Ureter (tissue), 1 donor: ENCODE data around the gene TIMM21. TPM values are rescaled to one million over a fixed set of nuclear protein-coding genes. Genes with fewer than 3 reads are reported as not detected.

ENCODE experiments used
- DNase-seq: peaks from one replicate; pipeline ENCODE4 v3.0.0-alpha.2; 2020; ENCODE audit warnings: low spot score
- total RNA-seq: library from RNA; stranded (reverse); gene quantifications from one replicate; pipeline ENCODE4 v1.2.4, GENCODE V29; 2023
- donor health status: DM: yes; HTN: yes; CAD: no.

TIMM21 gene
- 36.0 TPM for total RNA-seq

- peak; percentile 96 for DNase-seq
These were observed at the start of gene TIMM21, which contains the start of gene FBXO15 for GRCh38 chr18:74147779-74148542. Gene TIMM21 (plus strand): TSS chr18:74148523. CDS start chr18:74148809, 286 bp downstream. Gene FBXO15 (minus strand): TSS chr18:74147834. CDS start chr18:74147785, 49 bp downstream.

- no peak for DNase-seq
These were observed 39.9 kb upstream of the TIMM21 start for GRCh38 chr18:74108460-74108859.

- DNase-seq = no peak
These were observed 38.2 kb upstream of the TIMM21 start for GRCh38 chr18:74110149-74110548.

GRCh38 chr18:74110976-74111375 is 37.3 kb upstream of the TIMM21 start:
- DNase-seq = no peak

GRCh38 chr18:74113711-74114110 is 34.6 kb upstream of the TIMM21 start:
- DNase-seq = no peak

GRCh38 chr18:74114116-74114515 is 34.2 kb upstream of the TIMM21 start:
- no peak for DNase-seq

- DNase-seq = no peak
These were observed 33.3 kb upstream of the TIMM21 start for GRCh38 chr18:74115046-74115445.

- DNase-seq = no peak
These were observed 31.4 kb upstream of the TIMM21 start for GRCh38 chr18:74116633-74117554.

GRCh38 chr18:74123200-74123599 is 25.1 kb upstream of the TIMM21 start:
- no peak for DNase-seq

GRCh38 chr18:74124642-74125041 is 23.7 kb upstream of the TIMM21 start:
- no peak for DNase-seq

GRCh38 chr18:74126684-74127655 is 21.4 kb upstream of the TIMM21 start:
- no peak for DNase-seq

GRCh38 chr18:74128159-74128558 is 20.2 kb upstream of the TIMM21 start:
- no peak for DNase-seq

- no peak for DNase-seq
These were observed 17.2 kb upstream of the TIMM21 start for GRCh38 chr18:74131124-74131523.

- DNase-seq = no peak
These were observed 16.1 kb upstream of the TIMM21 start for GRCh38 chr18:74132201-74132600.

- no peak for DNase-seq
These were observed 10.3 kb upstream of the TIMM21 start for GRCh38 chr18:74137920-74138538.

- no peak for DNase-seq
These were observed 8.9 kb upstream of the TIMM21 start for GRCh38 chr18:74139411-74139810.

GRCh38 chr18:74139888-74140287 is 8.4 kb upstream of the TIMM21 start:
- no peak for DNase-seq

- DNase-seq = no peak
These were observed 7.7 kb upstream of the TIMM21 start for GRCh38 chr18:74140582-74140981.

GRCh38 chr18:74141667-74142066 is 6.7 kb upstream of the TIMM21 start:
- no peak for DNase-seq

GRCh38 chr18:74142252-74142651 is 6.1 kb upstream of the TIMM21 start:
- DNase-seq = no peak

GRCh38 chr18:74146756-74147155 is 1.6 kb upstream of the TIMM21 start:
- no peak for DNase-seq
